NOMO-1 treated with DMSO at 0.1 percent for 48 hours (cell line): Measurements from ENCODE around the gene ZBTB46.
A peak's percentile ranks its signal among the peaks of the same experiment; 100 is the strongest.
"Not testable (repeated sequence)": the region's sequence is repeated elsewhere in the genome, so short reads cannot be mapped to it uniquely, and the experiment has no call there.

Experiments
- DNase-seq: peaks from one replicate; lab custom pipeline; 2025; ENCODE audit not compliant: unreplicated experiment; lab: John Stamatoyannopoulos, UW

ZBTB46 gene

GRCh38 chr20:63790572-63791168 is 40.4 kb downstream of the ZBTB46 start:
- DNase-seq = no peak

- DNase-seq = no peak
Measured at GRCh38 chr20:63789836-63790571, 41.1 kb downstream of the ZBTB46 start.

GRCh38 chr20:63787749-63788148 is 43.3 kb downstream of the ZBTB46 start:
- DNase-seq = no peak

GRCh38 chr20:63787302-63787701 is 43.8 kb downstream of the ZBTB46 start:
- DNase-seq = no peak

- no peak for DNase-seq
Measured at GRCh38 chr20:63785691-63786131, 45.4 kb downstream of the ZBTB46 start.

GRCh38 chr20:63783970-63784369 is 47.1 kb downstream of the ZBTB46 start:
- no peak for DNase-seq

- no peak for DNase-seq
Measured at GRCh38 chr20:63782521-63782971, 48.5 kb downstream of the ZBTB46 start.

GRCh38 chr20:63782051-63782471 is 49.0 kb downstream of the ZBTB46 start:
- DNase-seq = no peak

GRCh38 chr20:63781181-63781580 is 49.9 kb downstream of the ZBTB46 start:
- no peak for DNase-seq

GRCh38 chr20:63778857-63779256 is 52.2 kb downstream of the ZBTB46 start:
- no peak for DNase-seq

GRCh38 chr20:63778034-63778752 is 52.9 kb downstream of the ZBTB46 start:
- no peak for DNase-seq

GRCh38 chr20:63777614-63778013 is 53.5 kb downstream of the ZBTB46 start:
- no peak for DNase-seq

GRCh38 chr20:63776875-63777274 is 54.2 kb downstream of the ZBTB46 start:
- DNase-seq = not testable (repeated sequence)

GRCh38 chr20:63775096-63775978 is 55.7 kb downstream of the ZBTB46 start:
- DNase-seq = no peak

GRCh38 chr20:63774306-63774705 is 56.8 kb downstream of the ZBTB46 start:
- DNase-seq = no peak

- DNase-seq = no peak
Measured at GRCh38 chr20:63773571-63774241, 57.4 kb downstream of the ZBTB46 start.

GRCh38 chr20:63772781-63773518 is 58.1 kb downstream of the ZBTB46 start:
- DNase-seq = peak; percentile 25

GRCh38 chr20:63771046-63771707 is 59.9 kb downstream of the ZBTB46 start:
- no peak for DNase-seq

GRCh38 chr20:63769891-63770474 is 61.1 kb downstream of the ZBTB46 start:
- no peak for DNase-seq
